Esophagus muscularis mucosa (tissue), 3 donors: ENCODE data around the gene DLX3.

Source experiments
- CTCF ChIP-seq, 3 experiments: fragments of 200-600 bp in 2 of 3; fragments of 450-650 bp in 1 of 3; sonication (generic) in 2 of 3; IDR thresholded peaks; one replicate each; pipeline ENCODE4 v1.5.1; 2017 to 2019; ENCODE audit warnings: antibody characterized with exemption in 3 of 3, mild to moderate bottlenecking in 2 of 3, moderate library complexity in 1 of 3
- POLR2A ChIP-seq: fragments of 450-650 bp; IDR thresholded peaks from one replicate; pipeline ENCODE4 v1.6.1; 2017; ENCODE audit warnings: antibody characterized with exemption, moderate library complexity, mild to moderate bottlenecking, low read depth

- TF ChIP-seq CTCF (IDR thresholded peaks at IDR 0.05) = no peak
- no peak for TF ChIP-seq POLR2A
Observed at GRCh38 chr17:49996121-49996494, 1.1 kb upstream of the DLX3 start.
